Measurements from ENCODE around the gene CHST13.

Gene CHST13

GRCh38 chr3:126510308-126510910, 13.5 kb upstream of the CHST13 start:
- DNase-seq, result no peak

GRCh38 chr3:126511291-126511690, 12.7 kb upstream of the CHST13 start:
- DNase-seq, result no peak

- DNase-seq, result no peak
Observed at GRCh38 chr3:126512026-126512425, 11.9 kb upstream of the CHST13 start.

GRCh38 chr3:126512916-126513650, 10.9 kb upstream of the CHST13 start:
- DNase-seq, result no peak

DNA sequence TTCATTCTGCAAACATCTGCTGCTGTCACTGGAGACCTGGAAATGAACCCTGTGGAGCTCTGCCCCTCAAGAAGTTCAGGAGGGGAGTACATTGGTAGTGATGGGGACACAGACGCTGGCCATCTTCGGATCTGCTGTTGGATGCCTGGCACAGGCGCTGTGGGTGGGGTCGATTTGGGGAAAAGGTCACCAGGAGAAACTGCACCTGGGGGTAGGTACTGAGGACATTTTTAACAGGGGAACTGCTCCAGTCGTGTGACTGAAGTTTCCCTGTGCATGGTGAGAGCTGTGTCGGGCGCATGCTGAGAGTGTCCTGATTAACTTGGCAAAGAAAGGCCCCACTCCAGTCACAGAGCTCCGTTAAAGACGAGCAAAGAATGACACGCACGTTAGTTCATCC, 9.8 kb upstream of the CHST13 start:
- DNase-seq, result no peak

- DNase-seq, result no peak
Observed at GRCh38 chr3:126515066-126515706, 8.8 kb upstream of the CHST13 start.

DNA sequence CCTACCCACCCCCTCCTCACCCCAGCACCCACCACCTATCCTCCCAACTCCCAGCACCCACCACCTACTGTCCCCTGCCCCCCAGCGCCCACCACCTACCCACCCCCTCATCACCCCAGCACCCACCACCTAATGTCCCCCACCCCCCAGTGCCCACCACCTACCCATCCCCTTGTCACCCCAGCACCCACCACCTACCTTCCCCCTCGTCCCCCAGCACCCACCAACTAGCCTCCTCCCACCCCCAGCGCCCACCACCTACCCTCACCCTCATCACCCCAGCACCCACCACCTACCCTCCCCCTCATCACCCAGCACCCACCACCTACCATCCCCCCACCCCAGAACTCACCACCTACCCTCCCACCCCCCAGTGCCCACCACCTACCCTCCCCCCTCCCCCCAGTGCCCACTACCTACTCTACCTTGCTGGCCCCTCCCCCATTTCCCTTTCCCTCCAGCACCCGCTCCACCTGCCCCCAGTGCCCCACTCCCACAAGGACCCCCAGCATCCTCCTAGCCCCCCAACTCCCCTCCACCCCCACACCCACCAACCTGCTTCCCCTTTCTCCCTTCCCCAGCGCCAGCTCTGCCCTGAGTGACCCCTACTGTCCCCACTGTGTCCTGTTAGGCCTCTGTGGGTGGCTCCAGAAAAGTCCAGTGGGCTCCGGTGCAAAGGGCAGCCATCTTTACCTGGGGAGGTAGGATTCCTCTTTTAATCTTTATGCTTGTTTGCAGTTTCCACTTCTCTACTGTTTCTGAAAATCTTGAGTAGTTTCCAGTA, 7.6 kb upstream of the CHST13 start:
- DNase-seq, result no peak

DNA sequence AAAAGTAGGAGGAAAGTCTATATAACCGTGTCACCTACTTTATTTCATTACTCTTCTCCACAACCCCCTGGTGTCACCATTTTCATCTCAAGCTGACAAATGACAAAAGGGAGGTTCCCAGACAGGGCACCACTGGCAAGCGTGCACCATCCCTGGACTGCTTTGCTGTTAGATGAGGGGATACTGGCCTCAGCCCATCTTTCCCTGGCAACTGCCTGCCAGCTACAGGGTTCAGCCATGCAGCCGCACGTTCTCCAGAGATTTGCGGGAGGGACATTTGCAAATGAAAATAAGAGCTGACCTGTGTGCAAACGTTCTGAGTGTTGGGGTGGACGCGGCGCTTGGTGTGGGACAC, 7.0 kb upstream of the CHST13 start:
- DNase-seq, result no peak

DNA sequence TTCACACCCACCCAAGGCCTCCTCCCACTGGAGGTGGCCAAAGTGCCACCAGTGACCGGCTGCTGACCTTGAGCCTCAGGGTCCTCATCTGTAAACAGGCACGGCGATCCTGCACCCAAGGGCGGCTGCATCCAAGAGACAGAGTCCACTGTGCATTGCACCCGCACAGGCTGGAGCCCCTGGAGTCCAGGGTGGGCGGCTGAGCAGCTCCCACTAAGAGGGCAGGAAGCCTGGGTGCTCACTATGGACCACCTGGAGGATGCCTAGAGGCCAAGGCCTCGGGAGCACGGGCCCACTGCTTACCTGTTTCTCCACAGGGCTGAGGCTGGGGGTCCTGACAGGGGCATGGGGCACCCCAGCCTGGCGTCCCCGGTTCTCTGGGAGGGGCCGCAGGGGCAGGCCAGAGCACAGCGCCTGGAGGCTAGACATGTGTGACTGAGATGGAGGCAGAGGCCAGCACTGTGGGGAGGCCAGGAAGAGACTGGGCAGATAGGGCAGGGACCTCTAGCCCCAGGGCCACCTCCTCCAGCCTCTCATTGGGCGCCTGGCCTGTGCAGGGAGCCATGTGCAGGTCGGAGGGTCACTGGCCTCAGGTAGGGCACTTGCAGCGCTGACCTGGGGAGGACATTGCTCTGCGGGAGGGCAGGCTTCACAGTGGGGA, 6.5 kb upstream of the CHST13 start, which contains the start of gene UROC1:
Gene UROC1 (minus strand): TSS at position 483 of the 661 bp plus-strand sequence. CDS start 54 bp downstream, at position 429.
- DNase-seq, result no peak

- DNase-seq, result no peak
Observed at GRCh38 chr3:126517986-126518778, 5.8 kb upstream of the CHST13 start.

DNA sequence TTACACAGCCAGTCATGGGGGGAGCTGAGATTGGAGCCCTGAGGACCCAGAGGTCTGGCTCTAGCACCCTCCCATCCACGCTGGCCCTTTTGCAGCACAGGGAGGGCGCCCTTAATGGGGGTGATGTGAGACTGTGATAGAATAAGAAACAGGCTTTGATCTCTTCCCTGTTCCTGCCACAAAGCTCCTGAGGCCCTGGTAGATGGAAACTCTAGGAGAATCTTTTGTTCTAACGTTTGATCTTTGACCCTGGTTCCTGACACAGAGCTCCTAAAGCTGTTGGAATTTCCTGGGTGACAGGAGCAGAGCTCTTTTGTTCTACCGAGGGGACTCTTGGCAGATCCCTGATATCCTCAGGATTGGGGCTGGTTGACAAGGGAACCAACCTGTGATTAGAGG, 5.2 kb upstream of the CHST13 start:
- DNase-seq, result no peak

DNA sequence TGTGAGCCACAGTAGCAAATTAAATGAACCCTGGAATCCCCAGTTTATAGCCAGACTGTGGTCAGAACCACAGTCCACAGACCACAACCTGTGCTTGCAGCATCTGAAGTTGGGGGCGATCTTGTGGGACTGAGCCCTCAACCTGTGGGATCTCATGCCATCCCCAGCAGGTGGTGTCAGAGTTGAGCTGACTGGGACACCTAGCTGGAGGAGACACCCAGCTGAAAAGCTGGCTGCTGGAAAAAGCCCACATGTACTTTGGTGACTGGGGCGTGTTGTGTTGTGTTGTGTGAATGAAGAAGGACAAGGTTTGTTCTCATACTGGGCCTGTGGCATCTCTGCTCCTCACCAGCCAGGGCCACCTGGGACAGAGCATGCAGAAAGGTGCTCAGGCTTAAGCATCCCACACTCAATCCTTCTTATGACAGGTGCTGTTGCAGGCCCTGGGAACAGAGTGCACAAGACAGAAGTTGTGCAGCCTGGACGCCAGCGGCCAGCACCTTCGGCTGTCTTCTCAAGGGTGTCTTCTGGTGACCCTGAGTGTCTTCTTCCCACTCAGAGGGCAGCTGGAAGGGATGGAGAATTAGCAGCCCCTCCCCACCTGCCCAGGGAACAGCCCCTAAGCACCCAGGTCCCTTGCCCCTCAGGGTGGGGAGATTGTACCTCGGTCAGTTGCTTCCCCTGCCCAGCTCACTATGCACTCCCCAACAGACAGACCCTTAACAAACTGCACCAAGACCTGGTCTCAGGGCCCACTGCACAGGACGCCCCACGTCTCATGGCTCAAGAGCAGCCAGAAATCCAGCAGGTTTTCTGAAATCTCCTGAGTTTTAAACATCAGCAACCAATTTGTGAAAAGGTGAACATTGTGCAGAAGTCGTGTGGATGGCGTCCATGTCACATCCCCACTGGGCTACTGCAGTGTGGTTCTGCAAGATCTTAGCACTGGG, 4.2 kb upstream of the CHST13 start:
- DNase-seq, result no peak

DNA sequence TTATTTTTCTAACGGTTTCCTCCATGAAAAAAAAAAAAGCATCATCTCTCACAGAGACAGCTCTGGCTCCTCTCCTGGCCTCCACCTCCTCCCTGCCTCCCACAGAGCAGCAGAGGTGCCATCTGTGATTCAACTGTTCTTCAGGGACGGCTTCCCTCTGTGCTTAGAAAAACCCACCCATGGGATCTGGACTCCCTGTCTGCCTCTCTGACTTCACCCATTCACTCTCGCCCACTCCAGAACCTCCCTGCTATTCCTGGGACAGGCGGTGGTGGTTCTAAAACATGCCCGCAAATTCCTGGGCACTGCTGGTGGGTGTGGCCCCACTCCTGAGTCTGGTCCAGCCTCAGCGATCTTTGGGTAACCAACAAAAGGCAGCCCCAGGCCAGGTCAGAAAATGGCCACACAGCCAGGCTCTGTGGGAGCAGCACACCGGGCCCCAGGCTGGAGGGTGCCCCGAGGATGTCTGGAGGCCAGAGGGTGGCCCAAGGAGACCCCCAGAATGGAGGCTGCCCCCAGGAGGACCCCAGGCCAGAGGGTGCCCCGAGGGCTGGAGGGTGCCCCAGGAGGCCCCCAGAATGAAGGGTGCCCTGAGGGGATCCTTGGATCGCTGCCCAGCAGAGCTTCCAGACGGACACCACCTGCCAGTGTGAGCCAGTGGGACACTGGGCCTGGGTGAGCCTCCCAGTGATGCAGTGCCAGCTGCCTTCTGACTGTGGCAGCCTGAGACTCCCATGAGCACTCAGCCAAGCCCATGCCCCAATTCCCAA, 2.6 kb upstream of the CHST13 start:
- no peak for DNase-seq

DNA sequence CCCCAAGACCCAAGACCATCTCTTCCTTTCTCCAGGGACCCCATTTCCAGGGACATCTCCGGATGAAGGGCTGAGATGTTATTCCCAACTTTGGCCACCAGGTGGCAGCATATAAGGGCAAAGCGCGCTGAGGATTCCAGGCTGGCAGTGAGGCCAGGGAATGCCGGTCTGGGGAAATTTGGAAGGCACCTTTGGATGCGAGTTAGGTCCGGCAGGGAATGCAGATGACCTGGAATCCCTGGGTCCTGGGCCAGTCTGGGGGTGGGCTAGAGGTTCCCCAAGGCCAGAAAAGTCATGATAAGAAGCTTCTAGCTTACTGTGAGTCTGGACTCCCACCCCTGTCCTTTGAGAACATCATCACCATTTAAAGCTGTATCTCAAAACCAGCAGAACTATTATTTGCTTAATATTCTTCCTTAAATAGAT, 1.6 kb upstream of the CHST13 start:
- DNase-seq, result peak; percentile 28

DNA sequence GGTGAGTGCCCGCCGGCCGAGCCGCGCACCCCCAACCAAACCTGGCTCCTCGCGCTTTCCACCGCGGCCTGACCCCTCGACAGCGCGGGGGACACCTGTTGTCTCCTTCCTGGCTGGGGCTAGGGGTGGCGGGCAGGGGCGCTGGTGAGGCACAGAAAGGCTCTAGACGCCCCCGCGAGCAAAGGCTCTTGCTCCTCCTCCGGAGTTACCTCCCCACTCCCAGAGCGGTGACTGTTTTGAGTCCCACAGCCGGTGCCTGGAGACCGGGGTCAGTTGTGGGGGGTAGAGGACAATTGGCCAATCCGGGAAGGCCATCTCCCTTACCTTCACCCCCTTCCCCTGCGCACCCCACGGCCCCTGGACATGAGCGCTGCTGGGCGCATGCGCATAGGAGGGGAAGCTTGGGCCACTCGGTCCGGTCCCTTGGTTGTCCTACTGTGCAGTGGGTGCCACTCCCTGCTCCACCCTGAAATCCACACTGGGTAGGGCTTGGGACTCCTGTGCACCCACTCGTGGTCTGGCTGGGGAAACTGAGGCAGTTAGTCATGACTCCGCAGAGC, 554 bp downstream of the CHST13 start:
- no peak for DNase-seq

DNA sequence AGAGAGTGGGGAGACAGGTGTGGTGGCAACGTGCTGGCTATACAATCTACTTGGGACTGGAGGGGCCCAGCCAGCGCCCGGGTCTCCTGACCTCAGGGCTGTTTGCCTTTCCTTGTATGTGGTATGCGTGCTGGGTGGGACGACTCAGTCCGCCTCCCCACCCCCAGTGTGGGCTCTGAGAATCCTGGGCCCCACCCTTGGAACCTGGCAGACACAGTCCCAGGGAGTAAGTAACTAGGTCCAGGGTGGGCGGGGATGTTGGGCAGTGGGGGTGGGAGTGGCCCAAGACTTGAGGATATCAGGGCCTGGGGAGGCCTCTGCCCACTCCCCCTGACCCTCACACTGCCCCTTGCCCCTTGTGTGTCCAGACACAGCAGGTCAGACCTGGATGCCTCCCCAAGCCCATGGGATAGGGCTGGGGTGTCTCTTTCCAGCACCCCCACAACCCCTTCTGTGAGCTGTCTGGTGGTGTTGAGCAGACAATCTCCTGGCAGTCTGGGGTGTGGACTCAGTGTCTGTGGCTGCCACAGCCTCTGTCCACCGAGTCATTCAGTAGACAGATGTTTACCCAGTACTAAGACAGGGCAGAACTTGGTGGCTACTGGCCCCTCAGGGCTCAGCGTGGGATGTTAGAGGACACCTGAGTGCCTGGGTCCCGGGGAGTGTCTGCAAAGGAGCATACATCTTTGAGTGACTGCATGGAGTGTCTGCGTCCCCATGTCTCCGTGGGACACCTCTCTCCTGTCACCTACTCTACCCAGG, 1.3 kb downstream of the CHST13 start:
- no peak for DNase-seq

GRCh38 chr3:126525853-126526667, 2.1 kb downstream of the CHST13 start:
- DNase-seq, result no peak

DNA sequence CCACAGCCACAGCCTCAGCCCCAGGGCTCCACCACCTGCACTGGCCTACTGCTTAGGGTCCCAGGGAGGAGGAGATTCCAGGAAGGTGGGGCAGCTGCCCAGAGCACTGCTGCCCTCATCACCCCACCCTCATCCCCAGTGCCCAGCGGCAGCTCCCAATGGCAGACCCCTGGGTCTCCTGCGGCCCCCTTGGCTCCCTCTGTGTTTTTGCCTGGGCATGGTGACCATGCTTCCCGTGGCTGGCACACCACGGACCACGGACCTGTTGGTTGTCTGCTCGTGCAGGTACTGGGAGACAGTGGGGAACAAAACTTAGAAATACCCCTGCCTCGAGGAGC, 2.7 kb downstream of the CHST13 start:
- DNase-seq, result no peak
